GM12872 (cell line): ENCODE measurements around the gene SLC8A2.

Source experiments
- TF ChIP-seq, protein P1 (sequence below): IDR thresholded peaks from 3 replicates; pipeline ENCODE4 v1.5.1; 2011; ENCODE audit warnings: low read depth, mild to moderate bottlenecking, low read length, moderate library complexity; ENCODE audit not compliant: insufficient read depth

The SLC8A2 gene

DNA sequence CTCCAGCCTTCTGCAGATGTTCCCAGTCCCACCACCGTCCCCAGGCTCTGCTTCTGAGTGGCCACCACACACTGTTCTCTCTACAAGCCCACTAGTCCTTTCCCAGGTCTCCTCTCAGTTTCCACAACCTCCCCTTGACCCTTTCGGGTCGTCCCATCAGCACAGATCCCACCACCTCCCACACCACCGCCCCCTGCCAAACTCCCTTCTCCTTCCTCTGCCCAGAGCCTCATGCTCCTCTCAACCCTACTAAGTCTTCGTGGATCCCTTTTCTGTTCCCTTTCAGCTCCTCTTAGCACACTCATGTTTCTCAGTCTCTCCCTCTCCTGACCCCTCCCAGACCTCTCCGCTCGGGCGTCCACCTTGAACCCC is 41.2 kb upstream of the SLC8A2 start:
- TF ChIP-seq, protein P1, sequence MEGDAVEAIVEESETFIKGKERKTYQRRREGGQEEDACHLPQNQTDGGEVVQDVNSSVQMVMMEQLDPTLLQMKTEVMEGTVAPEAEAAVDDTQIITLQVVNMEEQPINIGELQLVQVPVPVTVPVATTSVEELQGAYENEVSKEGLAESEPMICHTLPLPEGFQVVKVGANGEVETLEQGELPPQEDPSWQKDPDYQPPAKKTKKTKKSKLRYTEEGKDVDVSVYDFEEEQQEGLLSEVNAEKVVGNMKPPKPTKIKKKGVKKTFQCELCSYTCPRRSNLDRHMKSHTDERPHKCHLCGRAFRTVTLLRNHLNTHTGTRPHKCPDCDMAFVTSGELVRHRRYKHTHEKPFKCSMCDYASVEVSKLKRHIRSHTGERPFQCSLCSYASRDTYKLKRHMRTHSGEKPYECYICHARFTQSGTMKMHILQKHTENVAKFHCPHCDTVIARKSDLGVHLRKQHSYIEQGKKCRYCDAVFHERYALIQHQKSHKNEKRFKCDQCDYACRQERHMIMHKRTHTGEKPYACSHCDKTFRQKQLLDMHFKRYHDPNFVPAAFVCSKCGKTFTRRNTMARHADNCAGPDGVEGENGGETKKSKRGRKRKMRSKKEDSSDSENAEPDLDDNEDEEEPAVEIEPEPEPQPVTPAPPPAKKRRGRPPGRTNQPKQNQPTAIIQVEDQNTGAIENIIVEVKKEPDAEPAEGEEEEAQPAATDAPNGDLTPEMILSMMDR, result no peak

DNA sequence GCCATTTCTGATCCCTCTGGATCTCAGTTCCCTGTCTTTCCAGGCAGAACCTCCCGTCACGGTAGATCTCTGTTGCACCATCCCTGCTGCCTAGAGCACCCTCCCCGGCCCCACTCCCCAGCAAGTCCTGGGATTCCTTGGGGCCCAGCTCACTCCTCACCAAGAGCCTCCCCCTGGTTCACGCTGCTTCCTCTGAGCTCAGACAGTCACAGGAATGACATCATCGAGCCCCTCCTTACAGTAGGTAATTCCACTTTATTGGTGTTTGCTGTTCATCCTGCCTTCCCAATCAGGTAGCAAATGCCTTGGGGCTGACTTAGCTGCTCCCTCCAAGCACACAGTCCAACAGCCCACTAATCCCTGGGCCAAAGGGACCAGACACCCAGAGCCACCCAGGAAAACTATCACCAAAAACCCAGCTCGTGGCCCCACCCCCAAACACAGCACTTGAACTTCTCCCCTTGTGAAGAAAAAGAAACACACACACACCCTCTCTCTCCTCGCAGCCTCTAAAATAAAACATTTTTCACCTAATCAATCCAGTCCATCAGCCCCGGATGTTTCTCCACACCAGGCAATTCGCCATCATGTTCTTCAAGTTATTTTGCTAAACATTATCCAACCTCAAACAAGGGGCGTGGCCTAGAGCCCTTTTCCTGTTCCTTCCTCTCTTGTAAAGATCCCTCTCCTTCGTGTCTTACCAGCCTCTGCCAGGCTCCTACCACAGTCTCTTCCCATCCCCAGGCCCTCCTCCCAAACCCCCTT is 40.7 kb upstream of the SLC8A2 start:
- TF ChIP-seq, protein P1, result no peak

DNA sequence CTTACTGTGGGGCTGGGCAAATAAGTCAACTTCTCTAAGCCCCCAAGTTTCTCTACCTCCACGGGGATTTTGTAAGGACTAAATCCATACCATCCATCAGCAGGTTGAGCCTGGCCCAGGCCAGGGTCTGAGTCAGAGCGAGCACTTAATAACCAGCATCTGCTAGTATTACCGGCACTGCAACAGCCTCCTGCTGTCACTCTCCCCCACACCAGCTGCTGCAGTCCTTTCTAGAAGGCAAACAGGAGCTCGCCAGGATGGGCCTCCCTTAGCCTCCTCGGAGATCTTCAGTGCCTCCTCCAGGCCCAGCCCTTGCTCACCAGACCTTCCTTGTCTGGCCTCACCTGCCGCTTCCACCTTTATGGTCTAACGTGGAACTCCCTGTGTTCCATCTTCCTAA is 40.0 kb upstream of the SLC8A2 start:
- TF ChIP-seq, protein P1, result no peak

DNA sequence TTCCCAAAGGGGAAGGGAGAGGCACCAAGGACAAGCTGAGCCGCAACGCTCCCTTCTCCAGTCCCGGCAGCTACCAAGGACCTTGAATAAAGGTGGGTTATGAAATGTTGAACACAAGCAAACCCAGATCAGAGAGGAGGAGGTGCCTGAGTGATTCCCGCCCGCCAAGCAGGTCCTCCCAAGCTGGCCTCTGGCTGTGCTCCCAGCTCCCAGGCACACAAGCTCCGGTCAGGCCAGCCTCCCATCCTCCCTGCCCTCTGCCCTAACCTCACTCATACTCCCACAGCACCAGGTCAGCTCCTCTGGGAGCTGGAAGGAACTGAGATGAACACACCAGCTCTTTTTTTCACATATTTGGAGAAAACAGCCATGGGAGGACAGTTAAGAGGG is 39.4 kb upstream of the SLC8A2 start:
- TF ChIP-seq, protein P1, result no peak

DNA sequence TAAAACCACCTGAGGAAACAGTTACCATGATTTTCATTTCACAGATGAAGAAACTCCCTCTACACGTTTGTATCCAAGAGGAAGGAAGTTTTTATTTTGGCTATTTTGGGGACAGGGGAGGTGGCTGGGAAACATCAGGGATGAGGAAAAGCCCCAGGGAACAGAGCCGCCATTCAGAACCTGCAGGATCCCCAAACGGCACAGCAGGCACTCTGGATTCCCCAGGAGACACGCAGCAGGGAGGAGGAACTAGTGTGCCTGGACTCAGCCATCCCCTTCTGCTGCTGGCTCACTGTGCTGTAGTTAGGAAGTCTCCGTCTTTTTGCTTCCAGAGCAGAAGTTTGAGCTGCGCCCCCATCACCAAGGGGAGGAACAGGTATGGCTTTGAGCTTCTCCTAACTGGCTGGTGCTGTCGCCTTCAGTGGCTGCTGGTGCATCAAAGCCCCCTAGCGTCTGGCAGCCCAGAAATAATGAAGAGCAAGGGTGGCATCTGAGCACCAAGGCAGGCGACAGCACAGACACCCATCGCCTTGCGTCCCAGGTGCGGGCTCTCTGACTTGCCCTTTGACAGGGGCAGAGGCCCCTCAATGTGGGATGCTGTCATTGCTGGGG is 38.9 kb upstream of the SLC8A2 start:
- TF ChIP-seq, protein P1, result no peak

DNA sequence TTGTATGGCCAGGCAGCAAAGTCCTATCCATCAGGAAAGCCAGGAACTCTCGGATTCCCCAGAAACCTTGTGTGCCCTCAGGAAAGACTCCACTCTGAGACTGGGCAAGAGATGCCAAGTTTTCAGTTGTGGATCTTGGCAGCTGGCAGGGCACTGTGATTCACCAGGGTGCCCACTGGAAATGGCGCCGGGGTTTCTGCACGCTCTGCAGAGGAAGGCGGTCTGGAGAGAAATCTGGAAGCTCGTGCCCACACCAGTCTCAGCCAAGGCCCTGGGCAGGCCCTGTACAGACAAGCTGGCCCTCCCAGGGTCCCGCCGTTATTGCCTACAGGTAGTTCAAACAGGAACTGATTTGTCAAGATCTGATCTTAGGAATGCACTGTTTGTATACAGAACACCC is 38.3 kb upstream of the SLC8A2 start:
- TF ChIP-seq, protein P1, result no peak

DNA sequence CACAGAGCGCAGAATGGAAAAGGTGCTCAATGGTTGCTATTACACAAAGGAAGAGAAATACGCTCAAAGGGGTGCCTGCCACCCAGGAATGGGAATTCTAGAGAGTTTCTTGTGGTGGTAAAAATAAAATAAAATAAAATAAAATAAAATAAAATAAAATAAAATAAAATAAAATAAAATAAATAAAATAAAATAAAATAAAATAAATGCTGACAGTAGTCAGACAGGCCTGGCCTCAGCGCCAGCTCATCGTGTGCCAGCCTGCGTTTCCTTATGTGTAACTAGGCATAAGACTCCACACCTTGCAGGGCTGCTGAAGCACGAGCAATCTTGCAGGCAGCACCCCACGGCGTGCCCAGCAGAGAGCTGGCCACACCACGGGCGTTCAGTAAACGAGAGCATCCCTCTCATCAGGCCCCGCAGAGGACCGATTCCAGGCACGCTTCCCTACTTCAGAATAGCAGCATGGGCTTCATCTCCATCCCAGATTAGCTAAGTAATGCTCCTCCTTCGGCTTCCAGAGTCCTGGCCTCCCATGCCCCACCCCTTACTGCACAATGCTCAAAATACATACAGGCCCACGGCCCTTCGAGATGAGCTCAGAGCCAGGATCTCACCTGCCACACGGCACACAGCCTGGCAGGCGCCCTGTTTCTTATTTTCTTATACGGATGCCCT is 37.6 kb upstream of the SLC8A2 start:
- TF ChIP-seq, protein P1, result no peak
